Adrenal gland (tissue), 12 donors: ENCODE data around the gene FAM240A. TPM values are rescaled to one million over a fixed set of nuclear protein-coding genes. Genes with fewer than 3 reads are reported as not detected.

Experiments used
- DNase-seq, 7 donors: peaks; one replicate each; pipeline ENCODE4 v3.0.0-alpha.2; 2019 to 2020
- H3K27ac ChIP-seq, 5 donors: fragments of 200-600 bp; sonication (generic) in 4 of 5; 1 replicate in 3 of 5; 2 replicates in 2 of 5; pipeline versions ENCODE4 v1.5.1 to v1.8.0; 2016 to 2020; ENCODE audit warnings: mild to moderate bottlenecking in 1 of 5
- H3K27me3 ChIP-seq: fragments of 200-600 bp; 2 replicates; pipeline ENCODE4 v1.8.0; 2021
- H3K36me3 ChIP-seq, 2 donors: fragments of 200-600 bp; replicated peaks in 1 of 2; 1 replicate in 1 of 2; 2 replicates in 1 of 2; pipeline versions ENCODE4 v1.5.1 to v1.8.0; 2018 to 2022
- H3K4me1 ChIP-seq, 2 donors: fragments of 200-600 bp; replicated peaks in 1 of 2; 1 replicate in 1 of 2; 2 replicates in 1 of 2; pipeline versions ENCODE4 v1.5.1 to v1.8.0; 2018 to 2021
- H3K4me3 ChIP-seq, 4 donors: fragments of 200-600 bp; sonication (generic) in 3 of 4; one replicate each; pipeline ENCODE4 v1.5.1; 2016 to 2018
- H3K9me3 ChIP-seq, 3 donors: fragments of 200-600 bp; sonication (generic) in 1 of 3; replicated peaks in 1 of 3; 1 replicate in 2 of 3; 2 replicates in 1 of 3; pipeline versions ENCODE4 v1.5.1 to v1.8.0; 2016 to 2021
- POLR2A ChIP-seq, 2 donors: fragments of 450-650 bp; IDR thresholded peaks; one replicate each; pipeline ENCODE4 v1.6.1; 2017; ENCODE audit warnings: antibody characterized with exemption in 2 of 2, mild to moderate bottlenecking in 2 of 2, moderate library complexity in 1 of 2
- WGBS, 4 donors: extraction: QIAGEN DNeasy Blood & Tissue Kit in 2 of 4; methylation state at CpG; one replicate each; pipeline versions ENCODE4 v1.1.5 to v1.1.7; 2013 to 2017; 5-methylcytosine and 5-hydroxymethylcytosine counted together
- intact Hi-C, 2 donors: fragments of 100-400 bp; cut with DNase I; formaldehyde crosslinking; loops; one replicate each; pipeline versions ENCODE4 v1.14.1 to v1.15.0; 2022 to 2023
- polyA plus RNA-seq, 3 donors: library from polyadenylated mRNA; stranded (reverse); fragments of 200-250 nt in 2 of 3; fragments of 350-450 nt in 1 of 3; fragmentation: Illumina TruSeq in 1 of 3; extraction: RNeasy Lipid Tissue Mini Kit (QIAGEN cat#74804) in 1 of 3; gene quantifications; one replicate each; pipeline ENCODE4 v1.2.3, GENCODE V29; 2013 to 2014
- total RNA-seq, 9 donors: library from RNA; depleted of rRNA in 4 of 9; stranded (reverse); fragments of >200 nt in 4 of 9; fragments of 120-200 nt in 1 of 9; fragmentation: NEBNext Ultra II Directional in 1 of 9; extraction: Animal tissue kit (Norgen Biotek cat#: 25700) in 1 of 9; gene quantifications; one replicate each; pipeline versions ENCODE4 v1.1.0 to v1.2.4, GENCODE V29; 2013 to 2023
- TF ChIP-seq, protein P1 (sequence below), 6 experiments: fragments of 450-650 bp in 4 of 6; fragments of 200-600 bp in 2 of 6; sonication (generic) in 1 of 6; IDR thresholded peaks; 1 replicate in 5 of 6; 2 replicates in 1 of 6; pipeline versions ENCODE4 v1.5.1 to v1.8.0; 2016 to 2021; ENCODE audit warnings: antibody characterized with exemption in 6 of 6, mild to moderate bottlenecking in 2 of 6, moderate library complexity in 1 of 6
- donor health status: healthy with polysubstance abuse.
- donor health status: Bipolar disorder and iron deficiency.
- donor health status: DM: yes; HTN: yes; CAD: no.
- donor health status: DM: no; HTN: no; CAD: no.
- donor health status: DM: no; HTN: no; CAD: no.
- donor health status: DM: yes; HTN: yes; CAD: no.

The FAM240A gene
- total and polyA plus RNA-seq, 12 donors: 0.25 TPM; not detected in 11

- intact Hi-C loops: no loop called here
- H3K9me3 ChIP-seq: no peaks in the 10 kb centered on the region
- no peak for DNase-seq
- TF ChIP-seq POLR2A (IDR thresholded peaks at IDR 0.05): no peak
- TF ChIP-seq, protein P1, sequence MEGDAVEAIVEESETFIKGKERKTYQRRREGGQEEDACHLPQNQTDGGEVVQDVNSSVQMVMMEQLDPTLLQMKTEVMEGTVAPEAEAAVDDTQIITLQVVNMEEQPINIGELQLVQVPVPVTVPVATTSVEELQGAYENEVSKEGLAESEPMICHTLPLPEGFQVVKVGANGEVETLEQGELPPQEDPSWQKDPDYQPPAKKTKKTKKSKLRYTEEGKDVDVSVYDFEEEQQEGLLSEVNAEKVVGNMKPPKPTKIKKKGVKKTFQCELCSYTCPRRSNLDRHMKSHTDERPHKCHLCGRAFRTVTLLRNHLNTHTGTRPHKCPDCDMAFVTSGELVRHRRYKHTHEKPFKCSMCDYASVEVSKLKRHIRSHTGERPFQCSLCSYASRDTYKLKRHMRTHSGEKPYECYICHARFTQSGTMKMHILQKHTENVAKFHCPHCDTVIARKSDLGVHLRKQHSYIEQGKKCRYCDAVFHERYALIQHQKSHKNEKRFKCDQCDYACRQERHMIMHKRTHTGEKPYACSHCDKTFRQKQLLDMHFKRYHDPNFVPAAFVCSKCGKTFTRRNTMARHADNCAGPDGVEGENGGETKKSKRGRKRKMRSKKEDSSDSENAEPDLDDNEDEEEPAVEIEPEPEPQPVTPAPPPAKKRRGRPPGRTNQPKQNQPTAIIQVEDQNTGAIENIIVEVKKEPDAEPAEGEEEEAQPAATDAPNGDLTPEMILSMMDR (IDR thresholded peaks at IDR 0.05): no peak
- 57 to 67% (median 60%) methylated on average over 7 to 10 of the region's 10 CpGs for WGBS, 4 donors
- no peaks in the 10 kb centered on the region for H3K27me3 ChIP-seq
- H3K4me1 ChIP-seq: peaks cover 0 to 12% of the 10 kb centered on the region in 2 donors
- no peak overlapping the region for H3K27ac ChIP-seq
- no peaks in the 10 kb centered on the region for H3K36me3 ChIP-seq
- H3K4me3 ChIP-seq: peak overlapping the region in 1 of 4 donors; percentile 30
Measured at GRCh38 chr3:46578973-46579755, 33.2 kb upstream of the FAM240A start.

DNA sequence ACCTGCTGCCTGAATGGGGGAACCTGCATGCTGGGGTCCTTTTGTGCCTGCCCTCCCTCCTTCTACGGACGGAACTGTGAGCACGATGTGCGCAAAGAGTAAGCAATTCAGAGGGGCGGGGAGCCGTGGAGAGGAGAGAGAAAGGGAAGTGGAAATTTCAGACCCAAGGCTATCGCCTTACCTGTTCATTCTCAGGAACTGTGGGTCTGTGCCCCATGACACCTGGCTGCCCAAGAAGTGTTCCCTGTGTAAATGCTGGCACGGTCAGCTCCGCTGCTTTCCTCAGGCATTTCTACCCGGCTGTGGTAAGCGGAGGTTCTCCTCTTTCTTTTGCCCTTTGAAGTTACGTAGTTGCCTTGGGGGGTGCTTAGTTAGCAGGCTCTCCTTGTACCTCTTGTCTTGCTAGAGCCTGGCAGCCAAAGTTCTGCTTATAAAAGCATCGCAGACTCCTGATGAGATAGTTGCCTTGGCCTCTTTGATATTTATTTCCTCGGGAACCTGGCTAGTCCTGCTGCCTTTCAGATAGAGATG lies 32.5 kb upstream of the FAM240A start:
- TF ChIP-seq POLR2A (IDR thresholded peaks at IDR 0.05): no peak
- TF ChIP-seq, protein P1 (IDR thresholded peaks at IDR 0.05): no peak
- intact Hi-C loops: no loop called here

GRCh38 chr3:46580675-46581074 lies 31.6 kb upstream of the FAM240A start:
- no peaks in the 10 kb centered on the region for H3K27me3 ChIP-seq
- WGBS, 4 donors: 86 to 100% (median 90%) methylated on average over 1 of the region's 1 CpG
- TF ChIP-seq, protein P1 (IDR thresholded peaks at IDR 0.05): no peak
- no peak for TF ChIP-seq POLR2A (IDR thresholded peaks at IDR 0.05)
- no peaks in the 10 kb centered on the region for H3K9me3 ChIP-seq
- no peak overlapping the region for H3K4me3 ChIP-seq
- intact Hi-C loops: no loop called here
- no peak for DNase-seq
- H3K4me1 ChIP-seq: peaks cover 0 to 12% of the 10 kb centered on the region in 2 donors
- H3K27ac ChIP-seq: no peak overlapping the region
- H3K36me3 ChIP-seq: no peaks in the 10 kb centered on the region

More for the DNA sequence above, 32.5 kb upstream of the FAM240A start:
- 62 to 69% (median 62%) methylated on average over 14 of the region's 14 CpGs for WGBS, 4 donors
- no peak overlapping the region for H3K4me3 ChIP-seq
- peaks cover 0 to 12% of the 10 kb centered on the region in 2 donors for H3K4me1 ChIP-seq
- no peak overlapping the region for H3K27ac ChIP-seq
- no peak for DNase-seq
- no peaks in the 10 kb centered on the region for H3K36me3 ChIP-seq
- H3K9me3 ChIP-seq: no peaks in the 10 kb centered on the region
- no peaks in the 10 kb centered on the region for H3K27me3 ChIP-seq

DNA sequence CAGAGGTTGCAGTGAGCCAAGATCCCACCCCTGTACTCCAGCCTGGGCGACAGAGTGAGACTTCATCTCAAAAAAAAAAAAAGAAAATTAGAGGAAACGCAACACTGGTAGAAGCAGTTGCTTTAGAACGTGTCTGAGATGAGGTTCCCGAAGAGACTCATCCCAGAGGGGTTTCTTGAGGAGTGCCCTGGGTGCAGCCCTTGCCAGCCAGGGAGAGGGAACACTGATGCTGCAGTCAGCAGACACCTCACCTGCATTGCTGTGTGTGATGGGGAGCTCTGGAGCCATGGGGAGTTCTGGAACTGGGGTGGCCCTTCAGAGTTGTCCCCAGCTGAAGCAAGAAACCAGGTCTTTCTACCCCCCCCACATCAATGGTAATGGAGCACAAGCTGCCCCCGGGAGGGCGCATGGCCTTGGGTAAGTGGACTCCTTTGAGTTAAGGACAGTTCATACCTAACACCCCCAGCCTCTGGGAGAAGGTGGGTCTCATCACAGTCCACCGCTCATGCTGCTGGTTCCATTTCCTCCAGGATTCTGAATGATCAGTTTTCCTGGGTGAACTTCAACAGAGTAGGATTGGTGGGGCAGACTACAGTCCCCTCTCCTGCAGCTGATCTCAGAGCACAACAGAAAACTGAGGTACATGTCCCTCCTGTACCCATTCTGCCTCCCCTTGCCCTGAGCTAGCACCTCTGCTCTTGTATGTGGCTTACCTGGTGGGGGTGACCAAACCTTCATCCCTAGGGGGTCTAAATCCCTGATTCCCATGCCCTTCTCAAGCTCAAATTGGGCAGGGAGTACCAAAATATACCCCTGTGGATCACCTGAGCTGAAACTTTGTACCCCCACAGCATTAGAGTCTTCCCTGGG lies 27.5 kb upstream of the FAM240A start:
- Histone ChIP-seq H3K9me3 (no peaks in the 10 kb centered on the region), H3K27me3 (no peaks in the 10 kb centered on the region), H3K4me3 (no peak overlapping the region), H3K36me3 (no peaks in the 10 kb centered on the region), H3K4me1 (no peaks in the 10 kb centered on the region), H3K27ac (no peak overlapping the region)
- intact Hi-C loops: no loop called here
- DNase-seq: no peak
- TF ChIP-seq POLR2A (IDR thresholded peaks at IDR 0.05): no peak
- WGBS, 4 donors: 91 to 96% (median 92%) methylated on average over 6 to 7 of the region's 7 CpGs
